ENCODE data around the gene MRPL43. TPM values are rescaled to one million over a fixed set of nuclear protein-coding genes. Genes with fewer than 3 reads are reported as not detected.
"Not testable (repeated sequence)": the region's sequence is repeated elsewhere in the genome, so short reads cannot be mapped to it uniquely, and the experiment has no call there.

The MRPL43 gene
- total and polyA plus RNA-seq, 12 donors, result 43.8 to 123 (median 55.5) TPM

DNA sequence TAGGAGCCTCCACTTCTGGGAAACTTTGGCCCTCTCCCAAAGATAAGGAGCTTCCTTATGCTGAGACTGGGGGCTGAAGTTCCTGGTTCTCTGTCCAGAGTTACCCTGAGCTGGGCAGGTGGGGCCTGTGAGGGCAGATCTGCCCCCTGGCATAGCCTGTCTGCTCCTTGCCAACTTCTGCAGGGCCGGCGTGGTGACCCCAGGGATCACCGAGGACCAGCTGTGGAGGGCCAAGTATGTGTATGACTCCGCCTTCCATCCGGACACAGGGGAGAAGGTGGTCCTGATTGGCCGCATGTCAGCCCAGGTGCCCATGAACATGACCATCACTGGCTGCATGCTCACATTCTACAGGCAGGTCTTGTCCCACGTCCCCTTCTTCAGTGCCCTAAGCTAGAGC lies 48.0 kb upstream of the MRPL43 start:
- H3K36me3 ChIP-seq, result peaks cover 0 to 59% (median 28%) of the 10 kb centered on the region in 9 donors
- intact Hi-C loops (cut with DNase I), result no loop called here
- TF ChIP-seq, protein P1, sequence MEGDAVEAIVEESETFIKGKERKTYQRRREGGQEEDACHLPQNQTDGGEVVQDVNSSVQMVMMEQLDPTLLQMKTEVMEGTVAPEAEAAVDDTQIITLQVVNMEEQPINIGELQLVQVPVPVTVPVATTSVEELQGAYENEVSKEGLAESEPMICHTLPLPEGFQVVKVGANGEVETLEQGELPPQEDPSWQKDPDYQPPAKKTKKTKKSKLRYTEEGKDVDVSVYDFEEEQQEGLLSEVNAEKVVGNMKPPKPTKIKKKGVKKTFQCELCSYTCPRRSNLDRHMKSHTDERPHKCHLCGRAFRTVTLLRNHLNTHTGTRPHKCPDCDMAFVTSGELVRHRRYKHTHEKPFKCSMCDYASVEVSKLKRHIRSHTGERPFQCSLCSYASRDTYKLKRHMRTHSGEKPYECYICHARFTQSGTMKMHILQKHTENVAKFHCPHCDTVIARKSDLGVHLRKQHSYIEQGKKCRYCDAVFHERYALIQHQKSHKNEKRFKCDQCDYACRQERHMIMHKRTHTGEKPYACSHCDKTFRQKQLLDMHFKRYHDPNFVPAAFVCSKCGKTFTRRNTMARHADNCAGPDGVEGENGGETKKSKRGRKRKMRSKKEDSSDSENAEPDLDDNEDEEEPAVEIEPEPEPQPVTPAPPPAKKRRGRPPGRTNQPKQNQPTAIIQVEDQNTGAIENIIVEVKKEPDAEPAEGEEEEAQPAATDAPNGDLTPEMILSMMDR (IDR thresholded peaks at IDR 0.05), result no peak
- peaks cover 10 to 30% (median 23%) of the 10 kb centered on the region in 9 donors for H3K4me1 ChIP-seq
- no peak for ATAC-seq
- no peak for DNase-seq
- H3K9me3 ChIP-seq, result no peaks in the 10 kb centered on the region
- 82 to 93% methylated on average over 7 of the region's 7 CpGs for WGBS, 2 donors
- H3K27ac ChIP-seq, result no peak overlapping the region
- no peak overlapping the region for H3K4me3 ChIP-seq
- no peaks in the 10 kb centered on the region for H3K27me3 ChIP-seq

DNA sequence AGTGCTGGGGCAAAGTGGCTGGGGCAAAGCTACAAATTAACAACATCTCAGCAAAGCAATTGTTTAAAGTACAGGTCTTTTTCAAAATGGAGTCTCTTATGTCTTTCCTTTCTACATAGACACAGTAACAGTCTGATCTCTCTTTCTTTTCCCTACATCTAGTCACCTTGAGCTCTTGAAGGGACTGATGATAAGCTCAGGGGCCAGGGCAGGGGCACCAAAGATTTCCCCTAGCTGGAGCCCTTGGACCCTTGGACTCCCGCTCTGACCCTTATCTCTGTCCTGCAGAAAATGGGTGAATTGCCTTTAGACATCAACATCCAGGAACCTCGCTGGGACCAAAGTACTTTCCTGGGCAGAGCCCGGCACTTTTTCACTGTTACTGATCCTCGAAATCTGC lies 47.1 kb upstream of the MRPL43 start:
- ATAC-seq, H3K9me3 ChIP-seq, H3K27ac ChIP-seq, H3K27me3 ChIP-seq, H3K4me3 ChIP-seq, DNase-seq: not testable (repeated sequence)
- intact Hi-C loops (cut with DNase I), result loop anchor here in 2 of 10 donors (5.0 kb wide), 2 partner anchors 37 to 47 kb away; partner anchors contain the start of genes LZTS2 (in 1 of the 2), MRPL43 (in 1 of the 2) and TWNK (in 1 of the 2)
- peaks cover 10 to 34% (median 26%) of the 10 kb centered on the region in 9 donors for H3K4me1 ChIP-seq
- peaks cover 0 to 50% (median 28%) of the 10 kb centered on the region in 9 donors for H3K36me3 ChIP-seq
- 93 to 95% methylated on average over 4 of the region's 4 CpGs for WGBS, 2 donors

DNA sequence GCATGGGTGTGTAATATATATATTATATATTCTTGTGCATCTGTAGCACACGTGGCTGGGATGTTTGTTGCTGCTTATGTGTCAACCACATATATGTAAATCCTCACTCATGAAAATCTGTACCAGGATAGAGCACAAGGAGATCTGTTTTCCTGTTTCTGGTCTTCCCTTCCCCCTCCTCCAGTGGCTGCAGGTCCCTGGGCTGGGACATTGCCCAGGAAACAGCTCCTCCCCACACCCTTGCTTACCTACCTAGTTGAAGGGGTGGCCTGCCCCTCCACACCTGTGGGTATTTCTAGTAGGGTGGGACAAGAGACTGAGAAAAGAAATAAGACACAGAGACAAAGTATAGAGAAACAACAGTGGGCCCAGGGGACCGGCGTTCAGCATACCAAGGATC lies 46.0 kb upstream of the MRPL43 start:
- H3K4me3 ChIP-seq, result peak overlapping the region in 9 of 10 donors; percentile 70 to 83 (median 77)
- H3K9me3 ChIP-seq, result no peaks in the 10 kb centered on the region
- H3K36me3 ChIP-seq, result peaks cover 0 to 39% (median 28%) of the 10 kb centered on the region in 9 donors
- no peak for ATAC-seq
- DNase-seq, result no peak
- H3K27me3 ChIP-seq, result no peaks in the 10 kb centered on the region
- H3K27ac ChIP-seq, result peak overlapping the region in 9 of 10 donors; percentile 93 to 99 (median 98)
- peaks cover 10 to 34% (median 26%) of the 10 kb centered on the region in 9 donors for H3K4me1 ChIP-seq
- intact Hi-C loops (cut with DNase I), result loop anchor here in 2 of 10 donors (5.0 kb wide), 2 partner anchors 36 to 46 kb away; partner anchors contain the start of genes LZTS2 (in 1 of the 2), MRPL43 (in 1 of the 2) and TWNK (in 1 of the 2)
- TF ChIP-seq, protein P1 (IDR thresholded peaks at IDR 0.05), result no peak
- 75 to 83% methylated on average over 3 of the region's 3 CpGs for WGBS, 2 donors

DNA sequence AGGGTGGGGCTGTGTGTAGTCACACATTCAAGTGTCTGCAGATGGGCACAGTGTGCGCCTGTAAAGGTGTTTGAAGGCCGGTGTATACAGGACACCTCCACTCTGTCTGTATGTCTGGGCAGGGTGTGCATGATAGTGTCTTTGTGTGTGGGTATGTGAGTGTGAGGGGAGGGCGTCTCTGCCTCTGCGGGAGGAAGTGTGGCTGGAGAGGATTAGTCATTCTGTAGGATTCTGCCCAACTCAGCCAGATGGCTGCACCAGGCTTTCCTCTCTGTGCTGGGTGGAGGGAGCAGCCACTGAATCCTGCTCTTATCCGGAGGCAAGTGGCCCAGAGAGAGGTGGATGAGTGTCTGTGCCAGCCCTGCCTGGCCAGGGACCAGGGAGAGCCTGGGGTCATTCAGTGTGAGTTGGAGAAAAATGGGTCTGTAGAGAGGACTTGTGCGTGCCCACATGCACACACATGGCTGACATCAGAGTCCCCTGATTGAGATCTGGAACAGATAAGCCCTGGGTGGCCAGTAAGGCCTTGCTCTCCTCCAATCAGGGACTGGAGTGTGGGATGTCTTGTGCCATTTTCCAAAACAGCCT lies 45.4 kb upstream of the MRPL43 start:
- H3K9me3 ChIP-seq, result no peaks in the 10 kb centered on the region
- peak; percentile 37 to 77 (median 69) for ATAC-seq
- intact Hi-C loops (cut with DNase I), result loop anchor here in 2 of 10 donors (5.0 kb wide), 2 partner anchors 35 to 45 kb away; partner anchors contain the start of genes LZTS2 (in 1 of the 2), MRPL43 (in 1 of the 2) and TWNK (in 1 of the 2)
- H3K36me3 ChIP-seq, result peaks cover 0 to 34% (median 28%) of the 10 kb centered on the region in 9 donors
- peak; percentile 52 to 74 for DNase-seq
- peak overlapping the region; percentile 93 to 99 (median 98) for H3K27ac ChIP-seq
- H3K27me3 ChIP-seq, result no peaks in the 10 kb centered on the region
- TF ChIP-seq, protein P1 (IDR thresholded peaks at IDR 0.05), result no peak
- peak overlapping the region; percentile 70 to 83 (median 77) for H3K4me3 ChIP-seq
- H3K4me1 ChIP-seq, result peaks cover 10 to 34% (median 26%) of the 10 kb centered on the region in 9 donors
- WGBS, 2 donors, result 13 to 26% methylated on average over 6 of the region's 6 CpGs

All from heart right ventricle (tissue), 16 donors.